Body of pancreas (tissue), 4 donors: ENCODE data around the gene ALDH1A1. TPM values are rescaled to one million over a fixed set of nuclear protein-coding genes. Genes with fewer than 3 reads are reported as not detected.
"Not testable (repeated sequence)": the region's sequence is repeated elsewhere in the genome, so short reads cannot be mapped to it uniquely, and the experiment has no call there.

Experiments used
- ATAC-seq: fragments of 150-250 bp; one replicate; pipeline ENCODE4 v1.9.1; 2016
- DNase-seq, 4 donors: peaks; one replicate each; pipeline ENCODE4 v3.0.0-alpha.2; 2019
- H3K27ac ChIP-seq, 4 donors: fragments of 200-600 bp; sonication (generic); 1 replicate in 3 of 4; 2 replicates in 1 of 4; pipeline versions ENCODE4 v1.5.1 to v1.6.1; 2016 to 2019; ENCODE audit warnings: mild to moderate bottlenecking in 1 of 4, mixed read lengths in 1 of 4, moderate library complexity in 1 of 4
- H3K27me3 ChIP-seq, 2 donors: fragments of 200-600 bp; sonication (generic); one replicate each; pipeline ENCODE4 v1.6.0; 2016; ENCODE audit warnings: mild to moderate bottlenecking in 1 of 2
- H3K36me3 ChIP-seq, 2 donors: fragments of 200-600 bp; sonication (generic); replicated peaks in 1 of 2; 2 replicates each; pipeline ENCODE4 v1.5.1; 2016; ENCODE audit warnings: low read depth in 2 of 2; ENCODE audit not compliant: insufficient read depth in 1 of 2
- H3K4me1 ChIP-seq: fragments of 200-600 bp; sonication (generic); one replicate; pipeline ENCODE4 v1.6.0; 2016
- H3K4me3 ChIP-seq, 2 donors: fragments of 200-600 bp; sonication (generic); 1 replicate in 1 of 2; 2 replicates in 1 of 2; pipeline ENCODE4 v1.5.1; 2016 to 2019
- H3K9me3 ChIP-seq, 3 donors: fragments of 200-600 bp; sonication (generic); 1 replicate in 2 of 3; 2 replicates in 1 of 3; pipeline ENCODE4 v1.5.1; 2016
- CTCF ChIP-seq, 7 experiments: fragments of 450-650 bp in 4 of 7; fragments of 200-600 bp in 3 of 7; sonication (generic) in 3 of 7; IDR thresholded peaks; one replicate each; pipeline ENCODE4 v1.5.1; 2016 to 2019; ENCODE audit warnings: antibody characterized with exemption in 7 of 7
- POLR2A ChIP-seq, 3 donors: fragments of 450-650 bp; IDR thresholded peaks; one replicate each; pipeline ENCODE4 v1.6.1; 2016; ENCODE audit warnings: antibody characterized with exemption in 3 of 3, mild to moderate bottlenecking in 2 of 3
- WGBS, 2 donors: methylation state at CpG; one replicate each; pipeline ENCODE4 v1.1.5; 2017; 5-methylcytosine and 5-hydroxymethylcytosine counted together
- intact Hi-C: fragments of 100-400 bp; cut with DNase I; formaldehyde crosslinking; loops from one replicate; pipeline ENCODE4 v1.15.1; 2023
- total RNA-seq, 2 donors: library from RNA; depleted of rRNA; stranded (reverse); fragments of >200 nt; gene quantifications; one replicate each; pipeline ENCODE4 v1.1.0, GENCODE V29; 2016

Gene ALDH1A1
- total RNA-seq, 2 donors from 2014 or later: 87.7 to 184 TPM

DNA sequence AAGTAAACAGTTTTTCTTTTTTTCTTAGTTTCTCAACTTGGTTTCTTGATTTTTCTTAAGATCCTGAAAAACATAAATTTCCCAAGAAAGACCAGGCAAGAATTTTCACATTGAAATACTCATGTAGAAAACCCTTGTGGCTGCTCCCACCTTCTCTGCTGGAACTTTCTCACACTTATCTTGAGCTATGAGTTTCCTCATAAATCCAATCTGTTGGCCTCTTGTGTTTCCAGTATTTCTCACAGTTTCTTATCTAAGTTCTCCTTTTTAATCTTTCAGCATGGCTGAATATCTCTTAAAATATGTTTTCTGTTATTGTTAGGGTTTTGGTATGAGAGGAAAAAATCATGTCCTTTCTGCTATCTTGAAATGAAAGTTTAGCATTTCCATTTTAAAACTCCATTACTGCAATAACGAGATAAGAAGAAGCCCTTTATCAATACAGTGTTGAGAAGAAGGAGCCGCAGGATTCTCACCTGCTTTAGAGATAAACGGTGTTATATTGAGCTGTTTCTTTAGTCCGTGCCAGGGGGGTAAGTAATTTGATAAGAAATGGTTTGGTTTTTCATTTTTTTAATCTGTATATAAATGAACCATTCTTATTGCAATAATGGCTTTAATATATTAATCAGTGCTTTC is 89.3 kb downstream of the ALDH1A1 start:
- intact Hi-C loops: no loop called here
- DNase-seq (no peak), ATAC-seq (no peak)
- H3K9me3 ChIP-seq: no peaks in the 10 kb centered on the region
- no peak overlapping the region for H3K4me3 ChIP-seq
- 15 to 22% methylated on average over 4 of the region's 4 CpGs for WGBS, 2 donors
- no peaks in the 10 kb centered on the region for H3K36me3 ChIP-seq
- TF ChIP-seq CTCF (IDR thresholded peaks at IDR 0.05) (no peak), POLR2A (IDR thresholded peaks at IDR 0.05) (no peak)
- H3K4me1 ChIP-seq: peaks cover 10% of the 10 kb centered on the region
- no peak overlapping the region for H3K27ac ChIP-seq
- H3K27me3 ChIP-seq: no peaks in the 10 kb centered on the region

GRCh38 chr9:72862788-72863187 is 90.1 kb downstream of the ALDH1A1 start:
- H3K27me3 ChIP-seq, intact Hi-C loops, H3K4me3 ChIP-seq, ATAC-seq, H3K27ac ChIP-seq, H3K36me3 ChIP-seq, DNase-seq, H3K9me3 ChIP-seq: not testable (repeated sequence)
- H3K4me1 ChIP-seq: peaks cover 17% of the 10 kb centered on the region
- WGBS, 2 donors: 87 to 97% methylated on average over 7 of the region's 7 CpGs

DNA sequence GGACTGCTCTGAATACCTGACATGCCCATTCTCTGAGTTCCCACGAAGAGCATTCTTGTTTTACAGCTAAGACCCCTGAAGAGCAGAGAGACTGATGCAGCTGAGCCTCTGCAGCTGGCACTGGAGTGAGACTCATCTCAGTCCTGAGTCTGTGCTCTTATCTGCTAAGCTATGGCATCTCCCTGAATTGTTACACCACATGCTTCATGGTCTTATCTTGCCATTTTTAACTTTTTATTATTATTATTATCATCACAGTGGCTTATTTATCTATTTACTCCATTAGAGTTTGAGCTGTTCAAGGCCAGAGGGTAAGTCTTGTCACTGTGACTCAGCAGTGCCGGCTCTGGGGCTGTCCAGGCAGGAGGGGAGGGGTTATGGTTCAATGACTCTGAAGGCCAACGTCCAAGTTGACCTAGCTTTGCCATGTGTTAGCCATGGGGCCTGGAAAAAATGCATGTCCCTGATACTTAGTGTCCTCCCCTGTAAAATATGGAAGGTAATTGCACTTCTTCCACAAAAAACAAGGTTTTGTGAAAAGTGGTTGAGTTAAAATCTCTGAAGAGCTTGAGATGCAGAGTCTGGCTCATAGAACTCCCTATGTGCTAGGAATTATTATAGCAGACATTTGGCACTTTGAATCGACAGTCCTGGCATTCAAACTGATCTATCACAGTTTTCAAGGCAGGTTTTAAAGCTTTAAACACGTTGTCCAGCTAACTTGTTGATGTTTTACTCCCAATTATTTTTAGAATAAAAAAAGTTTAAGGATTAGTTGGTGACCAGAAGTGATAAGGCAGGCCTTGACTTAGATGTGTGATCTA is 94.6 kb downstream of the ALDH1A1 start:
- DNase-seq (peak; percentile 30 to 55 (median 43)), ATAC-seq (peak; percentile 80)
- Histone ChIP-seq H3K4me1 (peaks cover 21% of the 10 kb centered on the region), H3K4me3 (no peak overlapping the region), H3K9me3 (no peaks in the 10 kb centered on the region), H3K27me3 (no peaks in the 10 kb centered on the region), H3K27ac (peak overlapping the region in 1 of 4 donors; percentile 44), H3K36me3 (no peaks in the 10 kb centered on the region)
- WGBS, 2 donors: 16 to 25% methylated on average over 5 of the region's 5 CpGs
- no peak for TF ChIP-seq CTCF (IDR thresholded peaks at IDR 0.05)
- TF ChIP-seq POLR2A (IDR thresholded peaks at IDR 0.05): no peak
- intact Hi-C loops: no loop called here

GRCh38 chr9:72857624-72857996 is 95.2 kb downstream of the ALDH1A1 start:
- no peaks in the 10 kb centered on the region for H3K9me3 ChIP-seq
- no peak for TF ChIP-seq POLR2A (IDR thresholded peaks at IDR 0.05)
- no peak for TF ChIP-seq CTCF (IDR thresholded peaks at IDR 0.05)
- intact Hi-C loops: no loop called here
- peaks cover 21% of the 10 kb centered on the region for H3K4me1 ChIP-seq
- no peaks in the 10 kb centered on the region for H3K27me3 ChIP-seq
- no peak overlapping the region for H3K4me3 ChIP-seq
- no peaks in the 10 kb centered on the region for H3K36me3 ChIP-seq
- no peak for DNase-seq
- H3K27ac ChIP-seq: no peak overlapping the region
- no peak for ATAC-seq
- whole genome bisulfite sequencing, 2 donors: 86 to 94% methylated on average over 2 of the region's 2 CpGs

DNA sequence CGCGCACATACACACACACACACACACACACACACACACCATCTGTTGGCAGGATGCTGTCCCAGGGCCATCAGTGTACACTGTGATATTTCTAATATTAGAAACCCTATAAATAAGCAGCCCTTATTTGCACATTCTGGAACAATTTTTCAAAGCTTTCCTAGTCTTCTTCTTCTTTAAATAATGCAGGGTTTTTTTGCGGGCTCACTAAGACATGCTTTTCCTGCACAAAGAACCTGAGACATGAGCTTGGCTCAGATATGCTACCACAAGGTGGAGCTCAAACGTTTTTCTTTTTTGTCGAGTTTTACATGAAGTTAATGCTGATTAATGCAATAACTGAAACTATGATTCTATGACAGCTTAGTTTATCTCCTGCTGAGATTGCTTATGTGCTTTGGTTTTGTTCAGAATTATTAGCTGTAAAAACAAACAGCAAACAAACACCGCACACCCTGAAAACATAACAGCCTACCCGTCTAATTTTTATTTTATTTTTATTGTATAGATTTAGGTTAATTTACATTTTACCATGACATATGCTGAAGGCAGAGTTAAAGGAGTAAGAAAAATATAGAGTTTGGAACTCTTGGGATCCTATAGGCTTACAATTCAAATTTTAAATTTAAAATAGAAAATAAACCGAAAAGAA is 95.8 kb downstream of the ALDH1A1 start:
- WGBS, 2 donors: 42 to 45% methylated on average over 8 of the region's 8 CpGs
- Histone ChIP-seq H3K27me3 (no peaks in the 10 kb centered on the region), H3K4me1 (peaks cover 21% of the 10 kb centered on the region), H3K9me3 (no peaks in the 10 kb centered on the region), H3K36me3 (no peaks in the 10 kb centered on the region), H3K27ac (no peak overlapping the region), H3K4me3 (no peak overlapping the region)
- DNase-seq: peak; percentile 19 to 60 (median 38)
- intact Hi-C loops: no loop called here
- no peak for TF ChIP-seq POLR2A (IDR thresholded peaks at IDR 0.05)
- TF ChIP-seq CTCF (IDR thresholded peaks at IDR 0.05): peak; percentile 21 to 74 (median 63)
- peak; percentile 79 for ATAC-seq
